HCT116 (cell line): Measurements from ENCODE around the gene USP24.
"Not testable (repeated sequence)": the region's sequence is repeated elsewhere in the genome, so short reads cannot be mapped to it uniquely, and the experiment has no call there.

Experiments
- CBX3 ChIP-seq: IDR thresholded peaks from 2 replicates; pipeline ENCODE4 v1.6.1; 2012; ENCODE audit warnings: low read depth
- CEBPB ChIP-seq: IDR thresholded peaks from 2 replicates; pipeline ENCODE4 v1.6.1; 2012; ENCODE audit warnings: low read depth
- ELF1 ChIP-seq: IDR thresholded peaks from 2 replicates; pipeline ENCODE4 v1.6.1; 2012; ENCODE audit warnings: low read depth, borderline replicate concordance
- EZH2 ChIP-seq: fragments of 200-600 bp; sonication (generic); IDR thresholded peaks from 2 replicates; pipeline ENCODE4 v1.6.1; 2017; ENCODE audit warnings: antibody characterized with exemption, mixed run types
- EZH2phosphoT487 ChIP-seq: fragments of 200-600 bp; IDR thresholded peaks from 2 replicates; pipeline ENCODE4 v1.6.1; 2018; ENCODE audit warnings: antibody characterized with exemption, borderline replicate concordance
- POLR2A ChIP-seq: IDR thresholded peaks from 2 replicates; pipeline ENCODE4 v1.7.0; 2011; ENCODE audit warnings: borderline replicate concordance; ENCODE audit not compliant: insufficient read depth, insufficient read length; ENCODE audit errors: extremely low read depth
- POLR2AphosphoS5 ChIP-seq: IDR thresholded peaks from 2 replicates; pipeline ENCODE4 v1.6.1; 2011; ENCODE audit warnings: mild to moderate bottlenecking, low read depth, low read length, moderate library complexity
- RAD21 ChIP-seq: IDR thresholded peaks from 2 replicates; pipeline ENCODE4 v1.6.1; 2012; ENCODE audit warnings: low read depth, mild to moderate bottlenecking
- SP1 ChIP-seq: IDR thresholded peaks from 2 replicates; pipeline ENCODE4 v1.6.1; 2012; ENCODE audit warnings: low read depth
- ZFX ChIP-seq: fragments of 450-650 bp; IDR thresholded peaks from 2 replicates; pipeline ENCODE4 v1.6.1; 2017
- ZNF274 ChIP-seq: fragments of 200-500 bp; sonication (Bioruptor generic); IDR thresholded peaks from 2 replicates; pipeline ENCODE4 v1.6.1; 2014; ENCODE audit warnings: mild to moderate bottlenecking, low read depth, low read length, inconsistent platforms
- TF ChIP-seq, protein P1 (sequence below): IDR thresholded peaks from 2 replicates; pipeline ENCODE4 v1.6.1; 2012; ENCODE audit warnings: low read depth
- TF ChIP-seq, protein P2 (sequence below), 3 experiments: fragments of 200-600 bp in 1 of 3; sonication (generic) in 1 of 3; IDR thresholded peaks in 2 of 3; conservative IDR thresholded peaks in 1 of 3; 2 replicates each; pipeline ENCODE4 v1.5.1; 2012 to 2017; ENCODE audit warnings: low read depth in 2 of 3, low read length in 2 of 3, antibody characterized with exemption in 1 of 3, borderline replicate concordance in 1 of 3, control low read depth in 1 of 3, mild to moderate bottlenecking in 1 of 3, mixed read lengths in 1 of 3, mixed run types in 1 of 3, moderate library complexity in 1 of 3; ENCODE audit not compliant: insufficient read depth in 1 of 3

DNA sequence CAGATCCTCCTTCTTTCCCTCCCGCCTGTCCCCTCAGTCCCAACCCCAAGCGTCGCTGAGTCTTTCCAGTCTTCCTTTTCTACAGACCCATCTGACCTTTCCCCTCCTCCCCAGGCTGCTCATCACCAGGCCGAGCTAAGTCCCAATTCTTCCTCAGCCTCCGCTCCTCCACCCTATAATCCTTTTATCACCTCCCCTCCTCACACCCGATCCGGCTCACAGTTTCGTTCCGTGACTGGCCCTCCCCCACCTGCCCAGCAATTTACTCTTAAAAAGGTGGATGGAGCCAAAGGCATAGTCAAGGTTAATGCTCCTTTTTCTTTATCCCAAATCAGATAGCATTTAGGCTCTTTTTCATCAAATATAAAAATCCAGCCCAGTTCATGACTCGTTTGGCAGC, 191.0 kb downstream of the USP24 start:
- TF ChIP-seq RAD21, POLR2A, CBX3, POLR2AphosphoS5, CEBPB, ELF1, ZFX, EZH2, SP1, EZH2phosphoT487, ZNF274: not testable (repeated sequence)
- TF ChIP-seq, protein P1, sequence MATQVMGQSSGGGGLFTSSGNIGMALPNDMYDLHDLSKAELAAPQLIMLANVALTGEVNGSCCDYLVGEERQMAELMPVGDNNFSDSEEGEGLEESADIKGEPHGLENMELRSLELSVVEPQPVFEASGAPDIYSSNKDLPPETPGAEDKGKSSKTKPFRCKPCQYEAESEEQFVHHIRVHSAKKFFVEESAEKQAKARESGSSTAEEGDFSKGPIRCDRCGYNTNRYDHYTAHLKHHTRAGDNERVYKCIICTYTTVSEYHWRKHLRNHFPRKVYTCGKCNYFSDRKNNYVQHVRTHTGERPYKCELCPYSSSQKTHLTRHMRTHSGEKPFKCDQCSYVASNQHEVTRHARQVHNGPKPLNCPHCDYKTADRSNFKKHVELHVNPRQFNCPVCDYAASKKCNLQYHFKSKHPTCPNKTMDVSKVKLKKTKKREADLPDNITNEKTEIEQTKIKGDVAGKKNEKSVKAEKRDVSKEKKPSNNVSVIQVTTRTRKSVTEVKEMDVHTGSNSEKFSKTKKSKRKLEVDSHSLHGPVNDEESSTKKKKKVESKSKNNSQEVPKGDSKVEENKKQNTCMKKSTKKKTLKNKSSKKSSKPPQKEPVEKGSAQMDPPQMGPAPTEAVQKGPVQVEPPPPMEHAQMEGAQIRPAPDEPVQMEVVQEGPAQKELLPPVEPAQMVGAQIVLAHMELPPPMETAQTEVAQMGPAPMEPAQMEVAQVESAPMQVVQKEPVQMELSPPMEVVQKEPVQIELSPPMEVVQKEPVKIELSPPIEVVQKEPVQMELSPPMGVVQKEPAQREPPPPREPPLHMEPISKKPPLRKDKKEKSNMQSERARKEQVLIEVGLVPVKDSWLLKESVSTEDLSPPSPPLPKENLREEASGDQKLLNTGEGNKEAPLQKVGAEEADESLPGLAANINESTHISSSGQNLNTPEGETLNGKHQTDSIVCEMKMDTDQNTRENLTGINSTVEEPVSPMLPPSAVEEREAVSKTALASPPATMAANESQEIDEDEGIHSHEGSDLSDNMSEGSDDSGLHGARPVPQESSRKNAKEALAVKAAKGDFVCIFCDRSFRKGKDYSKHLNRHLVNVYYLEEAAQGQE: not testable (repeated sequence)
- TF ChIP-seq, protein P2, sequence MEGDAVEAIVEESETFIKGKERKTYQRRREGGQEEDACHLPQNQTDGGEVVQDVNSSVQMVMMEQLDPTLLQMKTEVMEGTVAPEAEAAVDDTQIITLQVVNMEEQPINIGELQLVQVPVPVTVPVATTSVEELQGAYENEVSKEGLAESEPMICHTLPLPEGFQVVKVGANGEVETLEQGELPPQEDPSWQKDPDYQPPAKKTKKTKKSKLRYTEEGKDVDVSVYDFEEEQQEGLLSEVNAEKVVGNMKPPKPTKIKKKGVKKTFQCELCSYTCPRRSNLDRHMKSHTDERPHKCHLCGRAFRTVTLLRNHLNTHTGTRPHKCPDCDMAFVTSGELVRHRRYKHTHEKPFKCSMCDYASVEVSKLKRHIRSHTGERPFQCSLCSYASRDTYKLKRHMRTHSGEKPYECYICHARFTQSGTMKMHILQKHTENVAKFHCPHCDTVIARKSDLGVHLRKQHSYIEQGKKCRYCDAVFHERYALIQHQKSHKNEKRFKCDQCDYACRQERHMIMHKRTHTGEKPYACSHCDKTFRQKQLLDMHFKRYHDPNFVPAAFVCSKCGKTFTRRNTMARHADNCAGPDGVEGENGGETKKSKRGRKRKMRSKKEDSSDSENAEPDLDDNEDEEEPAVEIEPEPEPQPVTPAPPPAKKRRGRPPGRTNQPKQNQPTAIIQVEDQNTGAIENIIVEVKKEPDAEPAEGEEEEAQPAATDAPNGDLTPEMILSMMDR (IDR thresholded peaks at IDR 0.05 in 2 of 3, conservative IDR thresholded peaks at IDR 0.05 in 1 of 3; ENCODE audit: borderline replicate concordance in 1 of 3, insufficient read depth in 1 of 3, low read depth in 2 of 3, low read length in 2 of 3): not testable (repeated sequence)
